Retinal pigment epithelial cell (primary cell): Measurements from ENCODE around the gene SLC22A14.

Source experiments
- DNase-seq: peaks from one replicate; pipeline ENCODE4 v3.0.0-alpha.2; 2010; ENCODE audit warnings: low read depth
- H3K4me3 ChIP-seq: 2 replicates; pipeline ENCODE4 v1.5.1; 2011; ENCODE audit warnings: mild to moderate bottlenecking, low read length, control low read depth, moderate library complexity
- CTCF ChIP-seq: conservative IDR thresholded peaks from 2 replicates; pipeline ENCODE4 v1.5.1; 2011; ENCODE audit warnings: low read depth, low read length, control low read depth, inconsistent platforms

The SLC22A14 gene

GRCh38 chr3:38250198-38250597 lies 31.9 kb upstream of the SLC22A14 start:
- TF ChIP-seq CTCF: no peak
- DNase-seq: no peak
- H3K4me3 ChIP-seq: no peak overlapping the region

GRCh38 chr3:38251197-38251596 lies 30.9 kb upstream of the SLC22A14 start:
- H3K4me3 ChIP-seq: no peak overlapping the region
- DNase-seq: no peak
- no peak for TF ChIP-seq CTCF

GRCh38 chr3:38253704-38254103 lies 28.4 kb upstream of the SLC22A14 start:
- DNase-seq: no peak
- no peak for TF ChIP-seq CTCF
- H3K4me3 ChIP-seq: no peak overlapping the region

GRCh38 chr3:38254872-38255271 lies 27.2 kb upstream of the SLC22A14 start:
- no peak for TF ChIP-seq CTCF
- no peak for DNase-seq
- H3K4me3 ChIP-seq: no peak overlapping the region

GRCh38 chr3:38255627-38256026 lies 26.5 kb upstream of the SLC22A14 start:
- DNase-seq: no peak
- H3K4me3 ChIP-seq: no peak overlapping the region
- no peak for TF ChIP-seq CTCF

GRCh38 chr3:38257583-38257982 lies 24.5 kb upstream of the SLC22A14 start:
- H3K4me3 ChIP-seq: no peak overlapping the region
- TF ChIP-seq CTCF: no peak
- peak; percentile 12 for DNase-seq

- TF ChIP-seq CTCF: no peak
- no peak overlapping the region for H3K4me3 ChIP-seq
- no peak for DNase-seq
Measured at GRCh38 chr3:38260474-38260873, 21.6 kb upstream of the SLC22A14 start.
